Duodenal mucosa (tissue), 2 donors: ENCODE results near the gene MRPS34.

Experiments used
- H3K27ac ChIP-seq: one replicate; pipeline ENCODE4 v1.7.0; 2013; ENCODE audit warnings: low read depth, low read length
- H3K27me3 ChIP-seq, 2 donors: one replicate each; pipeline ENCODE4 v1.7.0; 2013; ENCODE audit warnings: low read length in 2 of 2, control low read depth in 1 of 2; ENCODE audit not compliant: insufficient read depth in 2 of 2, control insufficient read depth in 1 of 2
- H3K36me3 ChIP-seq, 2 donors: one replicate each; pipeline ENCODE4 v1.7.0; 2013; ENCODE audit warnings: low read length in 2 of 2, control low read depth in 1 of 2; ENCODE audit not compliant: insufficient read depth in 2 of 2, control insufficient read depth in 1 of 2
- H3K4me1 ChIP-seq, 2 donors: one replicate each; pipeline ENCODE4 v1.7.0; 2013; ENCODE audit warnings: low read length in 2 of 2, control low read depth in 1 of 2; ENCODE audit not compliant: insufficient read depth in 2 of 2, control insufficient read depth in 1 of 2
- H3K4me3 ChIP-seq, 2 donors: one replicate each; pipeline ENCODE4 v1.7.0; 2013; ENCODE audit warnings: low read length in 2 of 2, low read depth in 1 of 2
- H3K9ac ChIP-seq, 2 donors: one replicate each; pipeline ENCODE4 v1.7.0; 2013; ENCODE audit warnings: low read length in 2 of 2, low read depth in 1 of 2
- H3K9me3 ChIP-seq, 2 donors: one replicate each; pipeline ENCODE4 v1.7.0; 2013; ENCODE audit warnings: low read length in 2 of 2, control low read depth in 1 of 2; ENCODE audit not compliant: control insufficient read depth in 1 of 2

Gene MRPS34

GRCh38 chr16:1794908-1795666 lies 22.2 kb upstream of the MRPS34 start:
- no peak overlapping the region for H3K27ac ChIP-seq
- H3K9ac ChIP-seq: no peak overlapping the region
- no peaks in the 10 kb centered on the region for H3K27me3 ChIP-seq
- H3K36me3 ChIP-seq: no peaks in the 10 kb centered on the region
- no peak overlapping the region for H3K4me3 ChIP-seq
- no peaks in the 10 kb centered on the region for H3K9me3 ChIP-seq
- no peaks in the 10 kb centered on the region for H3K4me1 ChIP-seq

GRCh38 chr16:1794221-1794871 lies 21.4 kb upstream of the MRPS34 start:
- Histone ChIP-seq H3K4me3 (no peak overlapping the region), H3K9ac (no peak overlapping the region), H3K4me1 (no peaks in the 10 kb centered on the region), H3K27me3 (no peaks in the 10 kb centered on the region), H3K9me3 (no peaks in the 10 kb centered on the region), H3K36me3 (peaks cover 0 to 4% of the 10 kb centered on the region in 2 donors), H3K27ac (no peak overlapping the region)

- no peaks in the 10 kb centered on the region for H3K27me3 ChIP-seq
- no peak within 1 kb of the TSS for H3K9ac ChIP-seq
- H3K4me3 ChIP-seq: no peak within 1 kb of the TSS
Measured at GRCh38 chr16:1793578-1794220, 20.8 kb upstream of the MRPS34 start, which contains the start of gene IGFALS. Gene IGFALS (minus strand): TSS chr16:1793705. CDS start chr16:1793652, 53 bp downstream.

GRCh38 chr16:1792836-1793577 lies 20.1 kb upstream of the MRPS34 start:
- Histone ChIP-seq H3K27me3 (no peaks in the 10 kb centered on the region), H3K9me3 (no peaks in the 10 kb centered on the region), H3K4me1 (no peaks in the 10 kb centered on the region), H3K4me3 (no peak overlapping the region), H3K36me3 (peaks cover 0 to 14% of the 10 kb centered on the region in 2 donors), H3K9ac (no peak overlapping the region), H3K27ac (no peak overlapping the region)

More at GRCh38 chr16:1793578-1794220, 20.8 kb upstream of the MRPS34 start, which contains the start of gene IGFALS:
- H3K9me3 ChIP-seq: no peaks in the 10 kb centered on the region
- no peaks in the 10 kb centered on the region for H3K4me1 ChIP-seq
- H3K27ac ChIP-seq: no peak within 1 kb of the TSS
- peaks cover 0 to 8% of the 10 kb centered on the region in 2 donors for H3K36me3 ChIP-seq

DNA sequence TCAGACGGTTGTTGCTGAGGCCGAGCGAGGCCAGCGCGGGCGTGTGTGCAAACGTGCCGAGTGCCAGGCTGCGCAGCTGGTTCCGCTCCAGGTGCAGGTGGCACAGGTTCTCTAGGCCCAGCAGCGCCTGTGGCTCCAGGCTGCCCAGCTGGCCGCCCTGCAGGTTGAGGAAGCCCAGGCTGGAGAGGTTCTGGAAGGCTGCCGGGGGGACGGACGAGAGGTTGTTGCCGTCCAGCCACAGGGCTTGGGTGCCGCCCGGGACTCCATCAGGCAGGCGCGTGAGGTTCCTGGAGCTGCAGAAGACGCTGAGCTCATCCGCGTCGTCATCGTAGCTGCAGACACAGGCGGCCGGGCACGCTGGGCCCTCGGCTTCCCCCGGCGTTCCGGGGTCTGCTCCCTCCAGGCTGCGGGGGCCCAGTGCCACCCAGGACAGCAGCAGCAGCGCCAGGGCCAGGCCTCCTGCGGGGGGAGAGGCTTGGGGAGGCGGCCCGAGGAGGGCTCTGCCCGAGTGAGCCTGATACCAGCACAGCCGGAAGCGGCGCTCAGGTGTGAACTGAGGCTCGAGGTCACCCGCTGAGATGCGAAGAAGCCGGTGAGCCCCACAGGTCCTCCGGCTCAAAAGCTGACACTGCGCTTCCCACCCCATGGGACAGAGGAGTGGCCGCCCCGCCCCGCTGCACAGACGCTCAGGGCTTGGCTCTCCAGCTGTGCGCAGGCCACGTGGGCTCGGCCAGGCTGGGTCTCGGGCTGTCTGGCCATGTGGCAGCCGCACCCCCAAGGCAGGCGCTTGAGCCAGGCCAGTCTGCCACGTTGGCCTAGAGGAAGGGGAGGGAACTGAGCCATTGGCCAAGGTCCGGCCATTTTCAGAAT lies 19.2 kb upstream of the MRPS34 start:
- Histone ChIP-seq H3K36me3 (peaks cover 0 to 22% of the 10 kb centered on the region in 2 donors), H3K4me1 (no peaks in the 10 kb centered on the region), H3K27me3 (no peaks in the 10 kb centered on the region), H3K9ac (no peak overlapping the region), H3K27ac (no peak overlapping the region), H3K4me3 (no peak overlapping the region), H3K9me3 (no peaks in the 10 kb centered on the region)

DNA sequence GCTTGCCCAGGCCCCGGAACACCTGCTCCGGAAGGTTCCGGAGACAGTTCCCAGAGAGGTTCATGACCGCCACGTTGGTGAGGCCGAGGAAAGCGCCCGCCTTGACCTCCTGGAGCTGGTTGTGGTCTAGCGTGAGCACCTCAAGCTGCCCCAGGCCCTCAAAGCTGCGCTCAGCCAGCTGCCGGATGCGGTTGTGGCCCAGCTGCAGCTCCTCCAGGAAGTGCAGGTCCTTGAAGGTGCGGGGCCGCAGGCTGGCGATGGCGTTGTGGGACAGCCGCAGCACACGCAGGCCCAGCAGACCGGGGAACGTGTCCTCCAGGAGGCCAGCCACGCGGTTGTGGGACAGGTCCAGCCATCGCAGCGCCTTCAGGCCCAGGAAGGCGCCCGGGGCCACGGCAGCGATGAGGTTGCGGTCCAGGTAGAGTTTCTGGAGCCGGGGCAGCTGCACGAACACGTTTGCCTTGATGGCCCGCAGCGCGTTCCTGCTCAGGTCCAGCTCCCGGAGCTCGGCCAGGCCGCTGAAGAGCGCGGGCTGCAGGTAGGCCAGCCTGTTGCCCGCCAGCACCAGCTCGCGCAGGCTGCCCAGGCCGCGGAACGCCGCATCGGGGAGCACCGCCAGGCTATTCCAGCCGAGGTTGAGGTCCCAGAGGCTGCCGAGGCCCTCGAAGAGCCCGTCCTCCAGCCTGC lies 18.5 kb upstream of the MRPS34 start:
- Histone ChIP-seq H3K36me3 (peaks cover 0 to 30% of the 10 kb centered on the region in 2 donors), H3K9me3 (no peaks in the 10 kb centered on the region), H3K9ac (no peak overlapping the region), H3K4me1 (no peaks in the 10 kb centered on the region), H3K27me3 (no peaks in the 10 kb centered on the region), H3K4me3 (no peak overlapping the region), H3K27ac (no peak overlapping the region)

- Histone ChIP-seq H3K27ac (no peak overlapping the region), H3K9me3 (no peaks in the 10 kb centered on the region), H3K9ac (no peak overlapping the region), H3K36me3 (peaks cover 4 to 34% of the 10 kb centered on the region in 2 donors), H3K27me3 (no peaks in the 10 kb centered on the region), H3K4me3 (no peak overlapping the region), H3K4me1 (no peaks in the 10 kb centered on the region)
Measured at GRCh38 chr16:1790611-1791255, 17.8 kb upstream of the MRPS34 start.

- Histone ChIP-seq H3K27me3 (no peaks in the 10 kb centered on the region), H3K9me3 (no peaks in the 10 kb centered on the region), H3K9ac (no peak overlapping the region), H3K27ac (no peak overlapping the region), H3K4me3 (no peak overlapping the region), H3K36me3 (peaks cover 4 to 36% of the 10 kb centered on the region in 2 donors), H3K4me1 (peaks cover 0 to 1% of the 10 kb centered on the region in 2 donors)
Measured at GRCh38 chr16:1790261-1790610, 17.3 kb upstream of the MRPS34 start.
